Stimulated activated CD8-positive, alpha-beta memory T cell treated with anti-CD3 and anti-CD28 coated beads, Interleukin-15, amount 100 ng/mL, for 4 hours (primary cell): ENCODE measurements around the gene E2F4.

Source experiments
- DNase-seq, 2 donors: peaks; one replicate each; pipeline ENCODE4 v3.0.0-alpha.2; 2020; ENCODE audit warnings: low read depth in 2 of 2

Gene E2F4

GRCh38 chr16:67157892-67158635 is 33.9 kb upstream of the E2F4 start:
- DNase-seq, result no peak

DNA sequence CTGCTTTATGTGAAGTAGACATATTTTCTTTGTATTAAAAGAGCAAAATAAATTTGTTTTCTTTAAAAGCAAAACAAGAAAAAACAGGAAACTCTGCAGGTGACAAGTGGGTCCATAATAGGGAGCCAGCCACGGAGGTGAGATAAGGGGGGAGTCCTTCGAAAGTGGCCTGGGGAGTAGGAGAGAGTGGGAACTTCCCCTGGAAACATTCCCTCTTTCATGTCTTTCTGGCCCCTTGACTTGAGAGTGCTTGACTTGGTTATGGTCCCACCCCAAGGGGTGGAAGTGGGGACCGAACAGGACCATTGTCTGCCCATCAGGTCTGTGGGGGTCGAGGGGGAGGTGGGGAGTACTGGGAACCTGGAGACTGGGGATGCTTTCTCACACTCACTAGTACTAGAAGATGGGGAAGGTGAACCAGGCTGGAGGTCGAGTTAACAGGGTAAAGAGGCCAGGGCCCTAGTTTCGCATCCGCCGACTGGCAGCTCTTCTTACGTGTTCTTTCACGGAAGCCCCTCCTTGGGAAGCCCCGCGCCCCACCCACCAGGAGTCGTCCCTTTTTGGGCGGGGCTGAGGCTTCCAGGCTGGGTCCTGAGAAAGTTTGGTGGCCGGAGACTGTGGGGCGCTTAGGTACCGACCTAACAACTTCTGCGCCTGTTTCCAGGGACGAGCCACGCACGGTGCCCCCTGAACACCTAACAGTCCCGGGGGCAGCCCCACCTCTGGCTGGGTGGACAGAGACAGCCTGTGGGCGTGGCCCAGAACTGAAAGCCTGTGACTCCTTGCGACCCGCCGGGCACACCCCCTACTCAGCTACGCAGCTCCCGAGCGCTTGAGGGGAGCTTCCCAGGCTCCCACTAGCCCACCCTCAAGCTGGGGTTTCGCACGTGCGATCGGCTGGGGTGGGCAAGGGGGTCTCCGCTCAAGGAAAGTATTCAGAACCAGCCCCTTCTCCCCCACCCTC is 33.0 kb upstream of the E2F4 start:
- peak; percentile 65 to 67 for DNase-seq

DNA sequence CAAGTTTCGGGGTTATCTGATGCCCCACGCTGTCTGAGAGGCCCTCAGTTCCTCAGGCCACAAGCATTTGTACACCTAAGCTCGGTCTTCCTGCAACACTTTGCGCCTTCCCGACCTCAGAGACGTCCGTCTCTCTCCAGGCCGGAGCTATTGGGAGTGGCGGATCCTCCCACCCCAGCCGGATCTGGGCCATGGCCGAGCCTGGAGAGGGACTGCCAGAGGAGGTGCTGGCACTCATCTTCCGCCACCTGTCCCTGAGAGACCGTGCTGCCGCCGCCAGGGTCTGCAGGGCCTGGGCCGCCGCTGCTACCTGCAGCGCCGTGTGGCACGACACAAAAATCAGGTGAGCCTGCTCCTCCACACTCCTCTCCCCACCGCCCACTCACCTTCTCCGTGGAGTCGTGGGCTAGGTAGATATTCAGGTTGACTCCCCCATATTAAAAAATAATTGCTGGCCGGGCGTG is 30.3 kb upstream of the E2F4 start:
- DNase-seq, result no peak

GRCh38 chr16:67162506-67163163 is 29.3 kb upstream of the E2F4 start:
- DNase-seq, result no peak

- DNase-seq, result no peak
Measured at GRCh38 chr16:67163164-67163998, 28.6 kb upstream of the E2F4 start.

DNA sequence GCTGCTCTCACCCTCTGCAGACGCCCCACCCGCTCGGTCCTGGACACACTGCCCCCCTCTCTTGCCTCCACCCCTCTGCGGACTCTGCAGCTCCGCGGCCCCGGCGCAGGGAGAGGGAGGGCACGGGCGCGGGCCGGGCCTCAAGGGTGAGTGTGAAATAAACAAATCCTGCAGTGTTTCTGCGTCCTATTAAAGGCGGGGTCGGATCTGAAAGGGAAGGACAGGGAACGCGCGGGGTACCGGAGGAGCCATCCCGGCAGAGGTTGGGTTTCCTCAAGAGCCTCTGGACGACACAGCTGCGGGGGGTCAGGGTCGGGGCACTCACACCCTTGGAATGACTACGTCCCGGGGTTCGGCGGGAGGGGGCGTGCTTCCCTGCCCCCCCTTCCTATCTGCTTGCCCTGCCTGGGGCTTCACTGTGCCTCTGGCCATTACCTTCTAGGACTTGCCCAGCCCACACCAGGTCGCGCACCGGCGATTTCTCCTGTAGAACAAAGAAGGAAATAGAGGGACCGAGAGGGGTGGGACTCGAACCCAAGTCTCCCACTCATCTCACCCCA is 27.9 kb upstream of the E2F4 start:
- DNase-seq, result no peak

DNA sequence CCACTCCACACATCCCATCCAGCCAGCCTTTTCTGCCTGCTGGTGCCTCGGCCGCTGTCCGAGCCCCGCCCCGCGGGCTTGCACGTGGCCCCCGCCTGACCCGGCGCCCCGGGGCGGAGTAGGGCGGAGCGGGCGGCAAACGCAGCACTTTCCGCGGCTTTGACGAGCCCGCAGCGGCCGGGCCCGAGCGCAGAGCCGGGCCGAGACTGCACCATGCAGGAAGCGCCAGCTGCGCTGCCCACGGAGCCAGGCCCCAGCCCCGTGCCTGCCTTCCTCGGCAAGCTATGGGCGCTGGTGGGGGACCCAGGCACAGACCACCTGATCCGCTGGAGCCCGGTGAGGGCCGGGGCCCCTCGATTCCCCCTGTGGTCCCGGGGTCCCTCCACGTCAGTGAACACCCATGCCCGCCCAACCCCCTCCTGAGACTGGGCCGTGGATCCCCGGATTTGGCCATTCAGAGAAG is 27.3 kb upstream of the E2F4 start, which contains the start of gene HSF4:
HSF4 (plus strand) TSS at position 147 of the 463 bp plus-strand sequence; CDS start at position 214, 67 bp downstream.
- DNase-seq, result no peak

GRCh38 chr16:67165121-67166078 is 26.6 kb upstream of the E2F4 start:
- no peak for DNase-seq

GRCh38 chr16:67166110-67166547 is 25.8 kb upstream of the E2F4 start:
- DNase-seq, result no peak

GRCh38 chr16:67166598-67167168 is 25.3 kb upstream of the E2F4 start:
- DNase-seq, result no peak

DNA sequence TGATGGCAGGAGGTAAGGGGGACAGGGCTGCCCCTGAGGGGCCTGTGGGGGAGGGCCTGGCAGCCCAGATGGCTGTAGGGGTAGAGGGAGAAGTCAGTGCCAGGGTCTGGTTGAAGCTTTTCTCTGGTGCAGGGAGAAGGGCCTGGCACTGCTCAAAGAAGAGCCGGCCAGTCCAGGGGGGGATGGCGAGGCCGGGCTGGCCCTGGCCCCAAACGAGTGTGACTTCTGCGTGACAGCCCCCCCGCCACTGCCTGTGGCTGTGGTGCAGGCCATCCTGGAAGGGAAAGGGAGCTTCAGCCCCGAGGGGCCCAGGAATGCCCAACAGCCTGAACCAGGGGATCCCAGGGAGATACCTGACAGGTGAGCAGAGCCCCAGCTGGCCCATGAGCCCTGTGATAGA is 24.4 kb upstream of the E2F4 start:
- DNase-seq, result no peak

- DNase-seq, result no peak
Measured at GRCh38 chr16:67169011-67169451, 22.9 kb upstream of the E2F4 start.

DNA sequence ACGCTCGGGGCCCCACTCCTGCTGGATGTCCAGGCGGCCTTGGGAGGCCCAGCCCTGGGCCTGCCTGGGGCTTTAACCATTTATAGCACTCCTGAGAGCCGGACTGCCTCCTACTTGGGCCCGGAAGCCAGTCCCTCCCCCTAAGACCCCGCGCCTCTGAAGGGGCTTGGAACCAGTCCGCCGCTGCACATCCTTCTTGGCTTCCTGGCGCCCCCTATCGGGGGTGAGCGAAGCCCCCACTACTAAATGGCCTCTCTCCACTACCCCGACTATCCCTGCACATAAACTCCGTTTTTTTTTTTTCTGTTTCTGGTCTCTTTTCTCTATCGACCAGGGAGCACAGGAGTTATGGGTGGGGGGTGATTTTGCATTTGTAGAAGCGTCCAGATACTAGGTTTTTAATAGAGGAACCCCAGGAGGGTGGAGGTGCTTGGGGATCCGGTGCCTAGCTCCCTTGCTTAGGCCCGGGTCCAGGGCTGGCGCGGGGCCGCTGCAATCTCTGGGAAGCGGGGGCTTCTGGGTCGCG is 22.2 kb upstream of the E2F4 start:
- no peak for DNase-seq

GRCh38 chr16:67170168-67170948 is 21.6 kb upstream of the E2F4 start, which contains the start of gene NOL3:
Gene NOL3 (plus strand): TSS chr16:67170538.
- no peak for DNase-seq

- DNase-seq, result no peak
Measured at GRCh38 chr16:67170949-67171649, 20.9 kb upstream of the E2F4 start.

DNA sequence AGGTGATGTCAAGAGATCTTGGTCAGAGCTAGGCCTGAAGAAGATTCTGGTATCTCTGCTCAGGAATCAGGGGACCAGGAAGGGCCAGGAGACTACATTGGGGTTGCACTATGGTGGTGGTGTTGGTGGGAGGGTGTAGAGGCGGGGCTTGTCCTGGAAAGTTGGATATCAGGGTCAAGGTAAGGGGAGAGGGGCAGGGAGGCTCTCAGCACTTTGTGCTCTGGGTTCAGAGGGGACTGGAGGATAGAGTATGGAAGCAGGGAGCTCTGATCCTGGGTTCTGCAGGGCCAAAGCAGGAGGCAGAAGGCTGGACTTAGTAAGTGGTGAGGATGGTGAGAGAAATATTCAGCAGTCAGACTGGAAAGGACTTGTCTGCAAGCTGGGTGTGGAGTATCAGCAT is 18.6 kb upstream of the E2F4 start:
- DNase-seq, result no peak
